ENCODE results near the gene CNPY4.

The CNPY4 gene

DNA sequence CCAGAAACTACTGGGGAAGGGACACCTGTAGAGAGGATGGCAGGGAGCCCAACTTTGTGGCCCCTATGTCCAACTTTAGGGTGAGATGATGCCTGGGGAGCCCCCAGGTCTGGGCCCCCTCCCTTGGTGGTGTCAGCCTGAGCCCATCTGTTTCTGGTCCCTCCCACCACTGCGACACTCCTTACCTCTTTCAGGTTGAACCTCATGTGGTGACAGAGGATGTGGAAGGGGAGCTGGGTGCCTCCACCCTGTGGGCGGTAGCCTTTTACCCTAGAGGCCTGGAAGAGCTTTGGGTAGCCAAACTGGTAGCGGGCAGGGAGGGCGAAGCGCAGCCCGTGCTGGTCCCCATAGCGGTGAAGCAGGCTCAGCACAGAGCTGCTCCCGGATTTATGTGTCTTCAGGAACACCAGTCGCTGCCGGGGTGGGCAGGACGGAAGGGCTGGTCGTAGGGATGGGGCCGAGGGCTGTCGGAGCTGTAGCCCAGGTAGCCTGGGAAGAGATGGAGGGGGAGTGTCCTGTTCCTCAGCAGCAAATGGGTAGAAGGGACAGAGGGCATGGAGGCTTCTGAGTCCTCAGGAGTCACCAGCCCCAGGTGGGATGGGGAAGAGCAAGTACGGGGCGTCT, 47.0 kb downstream of the CNPY4 start:
- DNase-seq: no peak

DNA sequence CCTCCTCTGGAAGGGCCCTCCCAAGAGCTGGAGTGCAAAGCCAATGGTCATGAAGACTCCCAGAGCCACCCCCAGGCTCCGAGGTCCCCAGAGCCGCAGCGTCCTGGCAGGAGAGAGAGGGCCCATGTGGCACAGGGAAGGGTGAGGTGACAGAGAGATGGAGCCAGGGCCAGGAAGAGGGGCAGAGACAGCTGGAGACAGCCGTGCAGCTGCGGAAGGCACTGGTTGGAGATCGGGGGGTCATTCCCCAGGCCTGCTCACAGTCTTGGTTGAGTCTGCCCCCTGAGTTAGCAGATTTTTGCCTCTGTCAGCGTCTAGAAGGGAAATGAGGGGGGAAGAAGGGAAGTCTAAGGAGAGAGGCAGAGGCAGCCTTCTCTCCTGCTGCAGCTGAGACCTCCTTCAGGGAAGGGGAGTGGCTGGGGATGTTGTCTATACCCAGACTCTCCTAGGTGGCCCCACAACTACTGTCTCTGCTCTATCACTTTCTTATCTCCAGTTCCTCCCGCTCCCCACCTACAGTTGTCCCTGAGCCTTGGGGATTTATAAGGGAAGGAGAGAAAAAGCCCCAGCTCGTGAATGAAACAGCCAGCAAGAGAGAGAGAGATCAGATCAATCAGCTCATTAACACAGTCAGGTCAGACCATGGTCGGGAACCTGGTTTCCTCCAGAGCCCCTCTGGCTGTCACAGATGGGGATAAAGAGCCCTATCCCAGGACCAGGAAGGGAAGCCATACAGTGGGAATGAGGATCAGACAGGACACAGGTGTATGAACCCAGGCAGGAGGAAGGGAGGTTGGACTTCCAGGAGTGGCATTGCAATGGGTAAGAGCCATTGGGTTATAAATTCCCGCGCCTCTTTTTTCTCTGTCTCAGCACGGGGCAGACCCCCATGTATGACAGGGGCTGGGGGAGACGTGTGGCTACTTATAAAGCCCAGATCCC, 47.8 kb downstream of the CNPY4 start:
- DNase-seq: no peak

DNA sequence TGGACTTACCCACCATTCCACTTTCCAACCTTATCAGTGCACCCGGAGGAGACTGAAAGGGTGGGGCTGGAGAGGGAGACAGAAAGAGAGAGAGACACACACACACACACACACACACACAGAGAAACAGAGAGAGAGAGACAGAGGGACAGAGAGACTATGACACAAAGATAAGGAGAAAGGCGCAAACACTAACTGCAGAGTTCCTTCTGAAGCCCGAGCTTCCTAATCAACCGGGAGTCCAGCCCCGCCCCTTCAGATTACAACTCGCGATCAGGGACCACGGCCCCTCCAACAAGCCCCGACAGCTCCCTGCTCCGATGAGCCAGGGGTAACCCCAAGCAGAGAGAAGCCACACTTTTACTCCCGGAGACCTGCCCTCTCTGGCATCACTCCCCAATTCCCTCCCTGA, 48.5 kb downstream of the CNPY4 start:
- DNase-seq: peak in 1 of 56 donors; percentile 13

DNA sequence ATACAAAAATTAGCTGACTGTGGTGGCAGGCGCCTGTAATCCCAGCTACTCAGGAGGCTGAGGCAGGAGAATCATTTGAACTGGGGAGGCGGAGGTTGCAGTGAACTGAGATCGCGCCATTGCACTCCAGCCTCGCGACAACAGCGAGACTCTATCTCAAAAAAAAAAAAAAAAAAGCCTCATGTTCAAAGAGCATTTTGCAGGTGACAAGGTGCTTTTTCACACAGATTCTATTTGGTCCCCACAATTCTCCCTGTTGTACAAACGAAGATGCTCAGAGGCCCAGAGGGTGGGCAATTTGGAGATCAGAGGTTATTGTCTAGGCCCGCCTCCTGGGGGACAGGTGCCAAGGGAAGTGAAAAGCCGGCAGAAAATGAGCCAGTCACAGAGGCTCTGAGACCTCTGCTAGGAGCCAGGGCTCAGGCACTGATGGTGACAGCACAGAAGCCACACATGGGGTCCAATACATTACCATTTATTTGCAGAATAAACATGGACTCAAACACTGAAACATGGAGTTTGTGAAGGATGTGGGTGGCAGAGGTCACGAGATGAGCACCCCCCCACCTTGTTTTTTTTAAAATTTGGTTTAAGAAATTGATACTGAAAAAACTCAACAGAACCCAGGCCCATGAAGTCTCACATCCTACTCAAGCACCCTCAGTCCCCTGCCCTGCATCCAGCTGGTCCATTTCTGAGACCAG, 49.9 kb downstream of the CNPY4 start:
- no peak for DNase-seq

DNA sequence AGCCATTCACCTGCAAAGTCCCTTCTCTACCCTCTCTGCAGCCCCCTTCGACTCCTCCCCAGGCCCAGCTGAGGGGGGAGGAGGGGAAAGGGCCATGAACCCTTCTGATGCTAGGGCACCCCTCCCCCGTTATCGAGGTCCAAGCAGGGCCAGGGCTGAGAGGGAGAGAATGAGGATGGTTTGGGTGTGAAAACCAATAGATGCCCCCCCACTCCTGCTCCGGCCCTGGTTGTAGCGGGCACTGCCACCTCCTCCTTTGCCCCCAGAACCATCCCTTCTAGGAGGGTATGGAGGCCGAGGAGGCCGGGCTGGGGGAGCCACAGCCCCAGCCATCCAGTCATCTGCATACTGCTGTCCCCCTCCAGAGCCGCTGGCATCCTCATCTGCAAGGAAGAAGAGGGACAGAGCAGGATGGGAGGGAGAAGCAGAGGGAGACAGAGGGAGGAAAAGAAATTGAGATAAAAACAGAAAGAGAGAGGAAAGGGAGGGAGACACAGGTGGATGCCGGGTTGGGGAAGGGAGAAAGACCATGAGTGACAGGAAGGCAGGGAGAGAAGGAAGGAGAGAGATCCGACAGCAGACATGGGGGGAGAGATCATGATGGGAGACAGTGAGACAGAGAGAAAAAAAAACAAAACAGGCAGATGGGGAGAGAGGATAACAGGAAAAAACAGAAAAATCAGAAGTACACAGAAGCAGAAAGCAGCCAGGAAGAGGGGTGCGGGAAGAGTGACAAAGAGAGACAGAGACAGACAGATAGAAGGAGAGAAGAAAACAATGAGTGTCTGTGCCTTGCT, 50.9 kb downstream of the CNPY4 start:
- DNase-seq: no peak

DNA sequence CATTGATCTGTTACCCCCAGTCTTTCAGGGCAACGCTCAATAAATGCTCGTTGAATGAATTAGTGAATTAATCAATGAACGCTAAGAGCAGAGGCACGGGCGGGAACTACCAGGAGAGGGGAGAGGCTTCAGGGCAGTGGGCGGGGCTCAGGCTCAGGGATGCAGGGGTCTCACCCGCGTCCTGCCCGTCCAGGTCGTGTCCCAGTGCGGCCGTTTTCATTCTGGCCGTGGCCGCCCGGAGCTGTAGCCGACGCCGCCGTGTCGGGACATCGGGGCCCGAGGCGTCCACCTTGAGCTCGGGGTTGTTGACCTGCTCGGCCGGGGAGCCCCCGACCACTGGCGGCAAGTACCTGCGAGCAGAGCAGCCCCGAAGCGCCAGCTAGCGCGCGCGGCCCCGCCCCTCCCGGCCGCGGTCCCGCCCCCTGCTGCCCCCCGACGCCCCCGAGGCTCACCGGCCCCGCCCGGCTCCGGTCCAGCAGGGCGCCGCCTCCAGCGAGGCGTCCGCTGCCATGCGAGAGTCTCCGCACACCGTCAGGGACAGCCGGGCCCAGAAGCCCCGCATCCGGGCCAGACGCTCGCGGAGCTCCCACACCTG, 51.8 kb downstream of the CNPY4 start:
- DNase-seq: peak in 2 of 56 donors; percentile 29 to 38

DNA sequence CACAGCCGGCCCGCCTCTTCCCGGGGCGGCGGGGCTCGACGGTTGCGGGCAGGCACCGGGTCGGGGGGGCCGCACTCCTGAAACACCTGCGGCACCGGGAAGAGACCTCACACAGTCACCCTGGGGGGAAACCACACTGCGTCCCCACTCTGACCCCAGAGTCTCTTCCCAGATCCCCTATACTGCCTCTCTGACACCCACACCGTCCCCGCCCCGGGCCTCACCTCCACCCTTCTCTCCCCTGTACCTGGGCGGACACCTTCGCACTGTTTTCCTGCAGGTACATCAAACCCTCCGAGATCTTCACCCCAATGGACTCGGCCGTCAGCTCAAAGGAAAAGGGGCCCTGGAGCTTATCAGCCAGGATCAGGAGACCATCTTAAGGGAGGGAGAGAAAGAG, 52.4 kb downstream of the CNPY4 start:
- DNase-seq: no peak

DNA sequence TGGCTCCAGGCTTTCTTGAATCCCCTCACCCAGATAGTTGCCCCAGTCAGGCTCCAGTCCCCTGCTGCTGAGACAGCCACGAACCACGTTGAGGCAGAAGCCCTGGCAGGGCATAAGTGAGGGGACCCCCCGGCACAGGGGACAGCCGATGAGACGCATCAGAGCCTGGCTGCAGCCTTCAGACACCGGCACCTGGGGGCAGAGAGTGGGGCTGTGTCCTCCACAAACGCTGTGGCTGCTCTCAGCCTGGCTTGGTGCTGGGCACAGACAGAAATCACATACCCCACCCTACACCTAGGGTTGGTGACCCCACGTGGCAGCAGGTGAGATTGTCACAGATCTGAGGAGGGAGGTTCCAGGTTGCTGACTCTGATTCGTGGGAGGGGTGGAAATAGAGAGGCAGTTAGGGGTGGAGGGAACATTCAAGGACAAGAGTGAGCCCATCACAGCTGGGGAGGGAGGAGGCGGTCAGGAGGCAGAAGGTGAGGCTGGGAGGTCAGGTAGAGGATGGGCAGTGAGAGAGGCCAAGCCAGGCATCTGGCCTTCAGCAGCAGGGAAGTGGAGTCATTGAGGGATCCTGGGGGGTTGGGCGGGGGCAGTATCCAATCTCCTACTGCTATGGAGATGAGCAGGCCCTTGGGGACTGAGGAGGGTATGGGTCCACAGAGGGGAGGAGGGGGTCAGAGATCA, 54.5 kb downstream of the CNPY4 start:
- DNase-seq: no peak

DNA sequence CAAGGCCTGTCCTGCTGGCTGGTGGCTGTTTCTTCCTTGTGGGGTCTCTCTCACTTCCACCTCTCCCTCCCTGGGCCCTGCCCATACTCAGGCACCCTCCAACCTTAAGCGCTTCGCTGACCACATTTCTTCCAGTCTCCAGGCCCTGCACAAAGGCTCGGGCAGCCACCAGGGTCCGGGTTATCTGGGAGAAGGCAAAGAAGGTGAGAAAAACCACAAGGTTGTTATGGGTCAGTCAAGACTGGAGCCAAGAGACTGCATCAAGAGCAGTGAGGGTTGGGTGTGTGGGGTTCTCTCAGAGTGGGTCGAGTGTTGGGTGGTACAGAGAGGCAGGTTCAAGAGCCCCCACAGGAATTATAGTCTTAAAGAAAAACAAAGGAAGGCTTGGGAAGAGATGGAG, 55.1 kb downstream of the CNPY4 start:
- DNase-seq: no peak

All from amygdala (tissue), 56 donors.